HepG2 (cell line): Measurements from ENCODE around the gene LENEP. TPM values are rescaled to one million over a fixed set of nuclear protein-coding genes. Genes with fewer than 3 reads are reported as not detected.

Experiments used
- ATAC-seq: fragments of 200-7000 bp; cut with Tn5 transposase; 3 replicates; pipeline ENCODE4 v1.9.1; 2020; ENCODE audit warnings: mild to moderate bottlenecking, moderate library complexity
- BruUV-seq: library from RNA; stranded (reverse); fragments of 400-500 nt; replicated peaks from 2 replicates; lab custom pipeline; 2021; lab: Mats Ljungman, UMichigan
- CTCF ChIA-PET: fragments of 300-600 bp; formaldehyde crosslinking; extraction: SDS; loops from one replicate; lab custom pipeline; 2021; ENCODE audit warnings: low total read pairs, inconsistent platforms, low intra/inter-chr PET ratio; lab: Yijun Ruan, JAX
- POLR2A ChIA-PET: fragments of 350-600 bp; sonication (Branson Sonifier 250); formaldehyde crosslinking; loops from one replicate; lab custom pipeline; 2020; ENCODE audit warnings: antibody characterized with exemption, inconsistent platforms; lab: Yijun Ruan, JAX
- DNase-seq: peaks from one replicate; pipeline ENCODE4 v3.0.0-alpha.2; 2015; ENCODE audit warnings: low spot score
- FAIRE-seq: peaks from 3 replicates; lab custom pipeline; 2011; peaks lifted over from hg19 to GRCh38; lab: Jason Lieb, UNC
- H2AFZ ChIP-seq: one replicate; pipeline ENCODE4 v1.6.1; 2011; ENCODE audit warnings: low read length, inconsistent platforms
- H3K27ac ChIP-seq: fragments of 300-600 bp; 3 replicates; pipeline ENCODE4 v1.8.0; 2011; ENCODE audit warnings: mixed run types, mild to moderate bottlenecking, mixed read lengths, low read length, inconsistent platforms; ENCODE audit not compliant: insufficient read depth; ENCODE audit errors: extremely low read length
- H3K27me3 ChIP-seq, 2 experiments: fragments of 200-600 bp in 1 of 2; 2 replicates in 1 of 2; 3 replicates in 1 of 2; pipeline versions ENCODE4 v1.6.0 to v1.8.0; 2011; ENCODE audit warnings: low read length in 2 of 2, mild to moderate bottlenecking in 2 of 2, moderate library complexity in 2 of 2, inconsistent platforms in 1 of 2; ENCODE audit not compliant: insufficient read depth in 2 of 2, control insufficient read depth in 1 of 2
- H3K36me3 ChIP-seq, 2 experiments: fragments of 200-600 bp in 1 of 2; replicated peaks in 1 of 2; 2 replicates in 1 of 2; 3 replicates in 1 of 2; pipeline versions ENCODE4 v1.5.1 to v1.8.0; 2011; ENCODE audit warnings: low read length in 2 of 2, inconsistent platforms in 1 of 2; ENCODE audit not compliant: insufficient read depth in 2 of 2, control insufficient read depth in 1 of 2
- H3K4me1 ChIP-seq: 2 replicates; pipeline ENCODE4 v1.5.1; 2012; ENCODE audit warnings: low read length, inconsistent platforms; ENCODE audit not compliant: insufficient read depth
- H3K4me2 ChIP-seq: 2 replicates; pipeline ENCODE4 v1.6.0; 2011; ENCODE audit warnings: low read depth, low read length, inconsistent platforms
- H3K4me3 ChIP-seq, 3 experiments: fragments of 200-600 bp in 1 of 3; sonication (generic), shearing (Covaris generic) in 1 of 3; replicated peaks in 1 of 3; 2 replicates each; pipeline ENCODE4 v1.5.1; 2011 to 2016; ENCODE audit warnings: low read length in 3 of 3, inconsistent platforms in 2 of 3, low read depth in 2 of 3, mild to moderate bottlenecking in 2 of 3, control low read depth in 1 of 3, mixed read lengths in 1 of 3; ENCODE audit not compliant: insufficient read depth in 1 of 3
- H3K79me2 ChIP-seq: one replicate; pipeline ENCODE4 v1.6.1; 2011; ENCODE audit warnings: low read length, inconsistent platforms; ENCODE audit not compliant: insufficient read depth
- H3K9ac ChIP-seq: 2 replicates; pipeline ENCODE4 v1.6.0; 2011; ENCODE audit warnings: mild to moderate bottlenecking, low read depth, low read length, inconsistent platforms; ENCODE audit not compliant: insufficient read depth
- H3K9me3 ChIP-seq: 2 replicates; pipeline ENCODE4 v1.5.1; 2012; ENCODE audit warnings: mild to moderate bottlenecking, low read length
- H4K20me1 ChIP-seq: 2 replicates; pipeline ENCODE4 v1.6.0; 2011; ENCODE audit warnings: inconsistent platforms, mild to moderate bottlenecking, low read length, moderate library complexity; ENCODE audit not compliant: insufficient read depth
- CCDC6 ChIP-seq: sonication (generic); formaldehyde crosslinking; IDR thresholded peaks from 2 replicates; pipeline ENCODE4 v1.8.1; 2022; ENCODE audit warnings: mild to moderate bottlenecking, missing genetic modification reagents, moderate library complexity
- CEBPB ChIP-seq: IDR thresholded peaks from 2 replicates; pipeline ENCODE4 v1.6.1; 2011; ENCODE audit warnings: low read depth, low read length, improper control_type of control experiment, borderline replicate concordance
- GABPA ChIP-seq, 2 experiments: IDR thresholded peaks; 2 replicates each; pipeline ENCODE4 v1.6.1; 2011 to 2016; ENCODE audit warnings: low read depth in 2 of 2, low read length in 1 of 2, missing biosample characterization in 1 of 2, missing genetic modification characterization in 1 of 2
- GMEB2 ChIP-seq: IDR thresholded peaks from 2 replicates; pipeline ENCODE4 v1.6.1; 2016; ENCODE audit warnings: missing biosample characterization, missing genetic modification reagents, low read depth
- HNRNPL ChIP-seq: fragments of 200-400 bp; formaldehyde crosslinking; IDR thresholded peaks from 2 replicates; pipeline ENCODE4 v1.6.1; 2017; ENCODE audit warnings: mild to moderate bottlenecking, low read depth, low read length
- KAT2B ChIP-seq: fragments of 150-350 bp; IDR thresholded peaks from 2 replicates; pipeline ENCODE4 v1.6.1; 2014; ENCODE audit warnings: low read depth, low read length, borderline replicate concordance
- KDM6A ChIP-seq: IDR thresholded peaks from 2 replicates; pipeline ENCODE4 v1.6.1; 2016; ENCODE audit warnings: low read depth
- KLF13 ChIP-seq: sonication (generic); formaldehyde crosslinking; IDR thresholded peaks from 2 replicates; pipeline ENCODE4 v1.4.0; 2020; ENCODE audit warnings: mild to moderate bottlenecking, missing genetic modification reagents
- MYNN ChIP-seq: sonication (generic); formaldehyde crosslinking; IDR thresholded peaks from 2 replicates; pipeline ENCODE4 v1.4.0; 2020; ENCODE audit warnings: mild to moderate bottlenecking, low read depth, missing genetic modification reagents
- TCF7 ChIP-seq: sonication (generic); IDR thresholded peaks from 2 replicates; pipeline ENCODE4 v1.6.1; 2016; ENCODE audit warnings: antibody characterized with exemption, low read depth
- TGIF2 ChIP-seq: IDR thresholded peaks from 2 replicates; pipeline ENCODE4 v1.6.1; 2016; ENCODE audit warnings: control low read depth, missing compliant biosample characterization
- TMF1 ChIP-seq: sonication (generic); formaldehyde crosslinking; IDR thresholded peaks from 2 replicates; pipeline ENCODE4 v1.8.1; 2022; ENCODE audit warnings: low read depth, missing genetic modification reagents
- ZFP37 ChIP-seq: sonication (generic); formaldehyde crosslinking; IDR thresholded peaks from 2 replicates; pipeline ENCODE4 v1.4.0; 2020; ENCODE audit warnings: missing genetic modification reagents, borderline replicate concordance
- ZFP91 ChIP-seq: sonication (generic); formaldehyde crosslinking; IDR thresholded peaks from 2 replicates; pipeline ENCODE4 v1.9.0; 2022; ENCODE audit warnings: missing genetic modification reagents, mild to moderate bottlenecking, borderline replicate concordance
- ZFX ChIP-seq: sonication (generic); formaldehyde crosslinking; IDR thresholded peaks from 2 replicates; pipeline ENCODE4 v1.4.0; 2020; ENCODE audit warnings: mild to moderate bottlenecking, low read depth, missing genetic modification reagents, moderate library complexity
- ZGPAT ChIP-seq: IDR thresholded peaks from 2 replicates; pipeline ENCODE4 v1.6.1; 2016; ENCODE audit warnings: mild to moderate bottlenecking
- ZNF430 ChIP-seq: sonication (generic); formaldehyde crosslinking; IDR thresholded peaks from 2 replicates; pipeline ENCODE4 v1.9.0; 2021; ENCODE audit warnings: mild to moderate bottlenecking, missing genetic modification reagents
- ZNF431 ChIP-seq: sonication (generic); formaldehyde crosslinking; IDR thresholded peaks from 2 replicates; pipeline ENCODE4 v1.9.0; 2022; ENCODE audit warnings: missing genetic modification reagents, low read depth, mild to moderate bottlenecking, borderline replicate concordance
- ZNF7 ChIP-seq: IDR thresholded peaks from 2 replicates; pipeline ENCODE4 v1.6.1; 2016; ENCODE audit warnings: missing biosample characterization, missing genetic modification reagents
- WGBS: methylation state at CpG from one replicate; pipeline ENCODE4 v1.1.6; 2017; ENCODE audit warnings: low lambda C conversion rate; 5-methylcytosine and 5-hydroxymethylcytosine counted together
- in situ Hi-C: cut with HindIII; loops from 2 replicates; pipeline ENCODE4 v1.10.0; 2017; ENCODE audit warnings: low pct_unique_long_range_greater_than_20kb; ENCODE audit not compliant: extremely low pct_ligation_motif_present
- intact Hi-C: fragments of 100-400 bp; cut with micrococcal nuclease; formaldehyde crosslinking; loops from one replicate; pipeline ENCODE4 v1.10.0; 2022; ENCODE audit not compliant: unreplicated experiment
- polyA plus RNA-seq, 8 experiments: library from polyadenylated mRNA; depleted of rRNA in 3 of 8; stranded (reverse) in 7 of 8; unstranded in 1 of 8; fragments of >200 nt; fragmentation: Illumina TruSeq in 4 of 8; extraction: Trizol in 4 of 8; gene quantifications; 2 replicates each; pipeline versions ENCODE4 v1.2.1 to v1.2.3, GENCODE V29; 2011 to 2016; ENCODE audit warnings: low read depth in 4 of 8, missing spikeins in 1 of 8, mixed read lengths in 1 of 8; ENCODE audit not compliant: insufficient read depth in 1 of 8
- total RNA-seq, 5 experiments: library from RNA; depleted of rRNA; stranded (reverse); fragments of >200 nt; fragmentation: Illumina TruSeq; extraction: Trizol; gene quantifications; 2 replicates each; pipeline ENCODE4 v1.2.3, GENCODE V29; 2016; ENCODE audit warnings: low read depth in 1 of 5
- TF ChIP-seq, protein P1 (sequence below): sonication (generic); formaldehyde crosslinking; IDR thresholded peaks from 2 replicates; pipeline ENCODE4 v1.5.0; 2020; ENCODE audit warnings: missing genetic modification reagents

The LENEP gene
- total and polyA plus RNA-seq, 2 of the 13 experiments (the other 11 are each of a cell fraction or from before 2014, with no cell fraction given), result 0.29 TPM; not detected in 1

DNA sequence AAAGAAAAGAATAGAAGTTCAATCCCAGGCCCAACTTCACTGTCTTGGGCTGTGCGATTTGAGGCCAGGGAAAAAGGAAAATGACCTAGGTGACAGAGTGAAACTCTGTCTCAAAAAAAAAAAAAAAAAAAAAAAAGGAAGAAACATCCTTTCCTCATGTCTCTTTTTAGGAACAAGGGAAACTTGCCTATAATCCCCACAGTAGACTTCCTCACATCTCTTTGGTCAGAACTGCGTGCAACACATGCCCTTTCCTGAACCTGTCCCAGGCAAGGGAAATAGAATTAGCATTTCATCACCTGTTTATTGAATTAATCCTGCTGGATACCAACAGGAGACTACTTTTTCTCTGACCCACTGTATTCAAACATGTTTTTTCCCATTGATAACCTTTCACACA lies 42.5 kb downstream of the LENEP start (continued):
- TF ChIP-seq ZFP91 (CRISPR knock-in tag) (no peak), KDM6A (no peak), ZFX (CRISPR knock-in tag) (no peak), GABPA (IDR thresholded peaks at IDR 0.05; ENCODE audit: low read depth, low read length) (no peak), GABPA (CRISPR knock-in tag; IDR thresholded peaks at IDR 0.05; ENCODE audit: low read depth) (no peak)

DNA sequence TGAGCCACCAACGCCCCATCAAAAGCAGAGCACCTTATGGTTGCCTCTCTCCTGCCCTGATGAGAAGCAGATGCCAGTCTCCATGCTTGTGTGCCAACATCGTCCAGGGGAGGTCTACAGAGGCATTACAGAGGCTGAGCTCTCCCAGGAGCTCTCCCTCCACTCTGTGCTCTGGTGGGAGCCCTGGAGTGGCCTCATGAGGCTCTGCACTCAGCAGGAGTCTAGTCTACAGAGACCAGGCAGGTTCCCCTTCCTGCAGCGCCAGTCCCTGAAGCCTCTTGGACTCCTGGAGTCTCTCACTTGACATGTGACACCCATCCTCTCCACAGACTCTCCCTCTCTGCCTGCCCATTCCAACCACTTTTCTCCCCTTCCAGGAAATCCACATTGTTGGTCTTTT lies 43.7 kb downstream of the LENEP start:
- Histone ChIP-seq H3K4me1 (peaks cover 24% of the 10 kb centered on the region), H3K36me3 (no peaks in the 10 kb centered on the region), H3K79me2 (no peaks in the 10 kb centered on the region), H3K4me2 (no peak overlapping the region), H3K27me3 (peaks cover 14 to 55% of the 10 kb centered on the region in 2 experiments), H3K27ac (no peak overlapping the region), H3K9ac (no peak overlapping the region), H3K4me3 (no peak overlapping the region), H3K9me3 (no peaks in the 10 kb centered on the region), H2AFZ (no peak overlapping the region), H4K20me1 (no peaks in the 10 kb centered on the region)
- ChIA-PET POLR2A (interaction anchor here (0.9 kb wide), 1 partner anchor 26 kb away, joined by 3 read pairs; the partner anchor contains the start of gene EFNA4), CTCF (no interaction called here)
- in situ Hi-C loops, result no loop called here
- DNase-seq, result no peak
- WGBS, result 0% methylated on average over 1 of the region's 3 CpGs
- intact Hi-C loops, result no loop called here
- BruUV-seq, result no TSS peak
- FAIRE-seq, result no peak
- no peak; the same call in 2 of the 3 replicates for ATAC-seq
- TF ChIP-seq KAT2B (no peak), GMEB2 (CRISPR knock-in tag) (no peak), ZNF7 (CRISPR knock-in tag) (no peak), TGIF2 (CRISPR knock-in tag) (no peak), ZFP37 (CRISPR knock-in tag) (no peak), CCDC6 (no peak), TCF7 (no peak), TMF1 (CRISPR knock-in tag) (no peak), ZNF430 (CRISPR knock-in tag) (no peak), ZGPAT (no peak), KLF13 (CRISPR knock-in tag) (no peak), MYNN (CRISPR knock-in tag) (no peak), CEBPB (no peak), ZNF431 (CRISPR knock-in tag) (no peak), HNRNPL (no peak)
- TF ChIP-seq, protein P1, sequence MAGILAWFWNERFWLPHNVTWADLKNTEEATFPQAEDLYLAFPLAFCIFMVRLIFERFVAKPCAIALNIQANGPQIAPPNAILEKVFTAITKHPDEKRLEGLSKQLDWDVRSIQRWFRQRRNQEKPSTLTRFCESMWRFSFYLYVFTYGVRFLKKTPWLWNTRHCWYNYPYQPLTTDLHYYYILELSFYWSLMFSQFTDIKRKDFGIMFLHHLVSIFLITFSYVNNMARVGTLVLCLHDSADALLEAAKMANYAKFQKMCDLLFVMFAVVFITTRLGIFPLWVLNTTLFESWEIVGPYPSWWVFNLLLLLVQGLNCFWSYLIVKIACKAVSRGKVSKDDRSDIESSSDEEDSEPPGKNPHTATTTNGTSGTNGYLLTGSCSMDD (CRISPR knock-in tag), result no peak
